Dendritic cell treated with granulocyte-macrophage colony-stimulating factor and Interleukin-4, amounts not matched to agents 40 ng/mL and 50 ng/mL, for 4 days (primary cell): ENCODE results near the gene ALKBH5.
"Not testable (repeated sequence)": the region's sequence is repeated elsewhere in the genome, so short reads cannot be mapped to it uniquely, and the experiment has no call there.

Experiments used
- H3K27ac Mint-ChIP-seq: one replicate; pipeline ENCODE4 v1.8.0; 2022; ENCODE audit warnings: mild to moderate bottlenecking, mixed read lengths
- H3K27me3 Mint-ChIP-seq: one replicate; pipeline ENCODE4 v1.8.0; 2022; ENCODE audit warnings: mild to moderate bottlenecking, mixed read lengths
- H3K36me3 Mint-ChIP-seq: one replicate; pipeline ENCODE4 v1.8.0; 2022; ENCODE audit warnings: low read depth, mixed read lengths
- H3K4me1 Mint-ChIP-seq: one replicate; pipeline ENCODE4 v1.8.0; 2022; ENCODE audit warnings: low read depth, mixed read lengths
- H3K4me3 Mint-ChIP-seq: one replicate; pipeline ENCODE4 v1.8.0; 2022; ENCODE audit warnings: mild to moderate bottlenecking, moderate library complexity, mixed read lengths
- H3K9me3 Mint-ChIP-seq: one replicate; pipeline ENCODE4 v1.8.0; 2022; ENCODE audit warnings: mixed read lengths
- intact Hi-C: fragments of 100-400 bp; cut with micrococcal nuclease; formaldehyde crosslinking; loops from one replicate; pipeline ENCODE4 v1.15.0; 2022

Gene ALKBH5

DNA sequence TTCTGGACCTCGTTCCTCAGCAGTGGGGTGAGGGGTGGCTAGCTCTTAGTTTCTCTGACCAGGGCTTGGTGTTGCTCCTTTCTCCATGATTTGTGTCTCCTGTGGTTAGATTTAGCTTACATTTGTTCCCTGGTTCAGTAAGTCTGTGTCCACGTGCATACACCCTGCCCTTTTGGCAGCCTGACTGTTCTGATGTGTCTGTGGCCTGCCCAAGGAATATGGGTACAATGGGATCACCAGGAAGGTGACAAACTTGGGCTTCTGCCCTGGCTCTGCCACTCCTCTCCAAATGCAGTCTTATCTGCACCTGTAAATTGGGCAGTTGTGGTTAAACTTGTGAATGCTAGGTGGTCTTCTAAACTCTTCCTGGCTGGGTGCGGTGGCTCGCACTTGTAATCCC lies 17.5 kb downstream of the ALKBH5 start:
- Mint-ChIP-seq H3K36me3 (peaks cover 95% of the 10 kb centered on the region), H3K27ac (no peak overlapping the region), H3K4me3 (no peak overlapping the region), H3K27me3 (no peaks in the 10 kb centered on the region), H3K4me1 (peaks cover 21% of the 10 kb centered on the region), H3K9me3 (no peaks in the 10 kb centered on the region)
- intact Hi-C loops = no loop called here

DNA sequence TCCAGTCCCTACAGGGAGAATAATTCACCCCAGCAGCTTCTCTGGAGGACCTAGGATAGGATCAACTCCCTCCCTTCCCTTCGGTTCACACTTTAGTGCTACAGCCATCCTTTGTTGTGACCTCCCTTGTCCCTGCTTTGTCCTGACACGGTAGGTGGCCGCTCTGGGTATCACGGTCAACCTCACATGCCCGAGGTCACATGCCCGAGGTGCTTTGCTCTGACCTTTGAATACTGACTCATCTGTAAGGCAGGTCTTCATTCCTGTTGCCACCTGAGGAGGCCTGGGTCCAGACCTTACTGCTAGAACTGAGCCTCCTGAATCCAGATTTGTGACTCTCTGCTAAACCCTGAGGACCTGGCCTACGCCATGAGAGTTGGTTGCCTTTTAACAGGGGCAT lies 19.7 kb downstream of the ALKBH5 start:
- Mint-ChIP-seq H3K4me3 (no peak overlapping the region), H3K36me3 (peaks cover 95% of the 10 kb centered on the region), H3K27ac (no peak overlapping the region), H3K4me1 (peaks cover 10% of the 10 kb centered on the region), H3K27me3 (no peaks in the 10 kb centered on the region), H3K9me3 (no peaks in the 10 kb centered on the region)
- intact Hi-C loops = no loop called here

DNA sequence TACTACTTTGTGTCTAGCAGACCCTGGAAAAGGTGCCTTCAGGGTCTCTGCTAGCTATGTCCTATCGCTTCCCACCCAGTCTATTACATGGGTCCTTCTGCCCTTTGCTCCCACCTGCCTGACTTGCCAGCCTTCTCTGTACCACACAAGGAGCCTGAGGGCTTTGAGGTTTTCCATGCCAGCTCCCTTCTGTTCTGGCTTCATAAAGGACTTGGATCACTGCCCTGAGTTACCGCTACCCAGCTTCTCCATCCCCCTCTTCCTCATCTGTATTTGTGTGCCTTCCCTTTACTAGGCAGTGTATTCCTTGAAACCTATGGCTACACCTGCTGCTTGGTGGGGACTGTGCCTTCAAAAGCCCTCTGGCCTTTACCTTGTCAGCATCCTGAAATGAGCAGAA lies 22.2 kb downstream of the ALKBH5 start:
- no peaks in the 10 kb centered on the region for H3K9me3 Mint-ChIP-seq
- peaks cover 8% of the 10 kb centered on the region for H3K4me1 Mint-ChIP-seq
- peaks cover 96% of the 10 kb centered on the region for H3K36me3 Mint-ChIP-seq
- H3K4me3 Mint-ChIP-seq = no peak overlapping the region
- intact Hi-C loops = no loop called here
- peak overlapping the region; percentile 40 for H3K27ac Mint-ChIP-seq
- H3K27me3 Mint-ChIP-seq = no peaks in the 10 kb centered on the region

DNA sequence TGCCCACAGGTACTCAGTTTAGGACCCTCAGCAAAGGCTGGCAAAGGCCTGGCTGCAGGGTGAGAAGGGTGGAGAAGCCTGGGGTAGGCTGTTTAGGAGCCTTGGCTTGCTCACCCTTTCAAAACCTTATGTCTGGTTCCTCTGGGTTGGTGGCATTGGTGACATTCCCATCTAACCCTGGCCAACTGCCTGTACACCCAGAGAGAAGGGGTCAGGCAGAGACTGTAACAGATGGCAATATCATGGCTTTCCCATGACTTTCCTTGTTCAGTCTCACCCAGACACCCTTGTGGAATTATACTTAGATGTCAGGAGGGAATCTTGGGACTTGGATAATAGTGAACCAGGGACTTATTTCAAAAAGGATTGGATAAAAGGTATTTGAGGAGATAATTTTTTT lies 23.3 kb downstream of the ALKBH5 start:
- peaks cover 8% of the 10 kb centered on the region for H3K4me1 Mint-ChIP-seq

DNA sequence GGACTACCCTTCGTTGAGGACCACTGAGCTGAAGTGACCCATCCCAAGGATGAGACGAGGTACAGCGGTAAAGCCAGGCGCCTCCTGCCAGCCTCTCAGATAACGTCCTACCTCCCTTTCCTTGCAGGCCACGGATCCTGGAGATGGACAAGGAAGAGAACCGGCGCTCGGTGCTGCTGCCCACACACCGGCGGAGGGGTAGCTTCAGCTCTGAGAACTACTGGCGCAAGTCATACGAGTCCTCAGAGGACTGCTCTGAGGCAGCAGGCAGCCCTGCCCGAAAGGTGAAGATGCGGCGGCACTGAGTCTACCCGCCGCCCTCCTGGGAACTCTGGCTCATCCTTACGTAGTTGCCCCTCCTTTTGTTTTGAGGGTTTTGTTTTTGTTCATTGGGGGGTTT lies 24.5 kb downstream of the ALKBH5 start:
- Mint-ChIP-seq H3K27me3 (no peaks in the 10 kb centered on the region), H3K27ac (no peak overlapping the region), H3K36me3 (peaks cover 87% of the 10 kb centered on the region), H3K4me1 (peaks cover 8% of the 10 kb centered on the region), H3K4me3 (no peak overlapping the region), H3K9me3 (no peaks in the 10 kb centered on the region)
- intact Hi-C loops = no loop called here

More for the DNA sequence above, 23.3 kb downstream of the ALKBH5 start:
- H3K4me3 Mint-ChIP-seq = no peak overlapping the region
- no peaks in the 10 kb centered on the region for H3K27me3 Mint-ChIP-seq
- peaks cover 95% of the 10 kb centered on the region for H3K36me3 Mint-ChIP-seq
- H3K9me3 Mint-ChIP-seq = no peaks in the 10 kb centered on the region
- intact Hi-C loops = no loop called here
- H3K27ac Mint-ChIP-seq = peak overlapping the region; percentile 40

DNA sequence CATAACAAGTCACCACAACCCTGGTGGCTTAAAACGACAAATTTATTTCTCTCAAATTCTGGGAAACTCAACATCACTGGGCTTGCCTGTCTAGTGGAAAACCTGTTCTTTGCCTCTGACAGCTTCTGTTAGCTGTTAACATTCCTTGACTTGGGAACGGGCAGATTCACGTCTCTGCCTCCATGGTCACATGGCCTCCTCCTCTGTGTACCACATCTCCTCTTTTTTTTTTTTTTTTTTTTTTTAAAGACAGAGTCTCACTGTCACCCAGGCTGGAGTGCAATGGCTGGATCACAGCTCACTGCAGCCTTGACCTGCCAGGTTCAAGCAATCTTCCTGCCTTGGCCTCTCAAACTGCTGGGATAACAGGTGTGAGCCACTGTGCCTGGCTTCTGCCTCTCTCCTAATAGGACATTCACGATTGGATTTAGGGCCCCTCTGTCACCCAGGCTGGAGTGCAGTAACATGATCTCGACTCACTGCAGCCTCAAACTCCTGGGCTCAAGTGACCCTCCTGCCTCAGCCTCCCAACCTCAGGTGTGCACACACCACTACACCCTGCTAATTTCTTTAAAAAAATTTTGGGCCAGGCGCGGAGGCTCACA lies 30.1 kb downstream of the ALKBH5 start:
- Mint-ChIP-seq H3K4me1 (peaks cover 1% of the 10 kb centered on the region), H3K4me3 (no peak overlapping the region), H3K9me3 (no peaks in the 10 kb centered on the region), H3K27me3 (peaks cover 2% of the 10 kb centered on the region), H3K27ac (no peak overlapping the region), H3K36me3 (peaks cover 31% of the 10 kb centered on the region)
- intact Hi-C loops = no loop called here

DNA sequence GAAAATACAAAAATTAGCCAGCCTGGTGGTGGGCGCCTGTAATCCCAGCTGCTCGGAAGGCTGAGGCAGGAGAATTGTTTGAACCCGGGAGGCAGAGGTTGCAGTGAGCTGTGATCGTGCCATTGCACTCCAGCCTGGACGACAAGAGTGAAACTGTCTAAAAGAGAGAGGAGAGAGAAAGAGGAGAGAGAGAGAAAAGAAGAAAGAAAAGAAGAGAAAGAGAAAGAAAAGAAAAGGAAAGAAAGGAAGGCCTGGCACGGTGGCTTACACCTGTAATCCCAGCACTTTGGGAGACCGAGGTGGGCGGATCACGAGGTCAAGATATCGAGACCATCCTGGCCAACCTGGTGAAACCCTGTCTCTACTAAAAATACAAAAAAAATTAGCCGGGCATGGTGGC lies 33.3 kb downstream of the ALKBH5 start:
- H3K4me3 Mint-ChIP-seq, H3K27me3 Mint-ChIP-seq, intact Hi-C loops, H3K36me3 Mint-ChIP-seq, H3K27ac Mint-ChIP-seq, H3K9me3 Mint-ChIP-seq: not testable (repeated sequence)
- H3K4me1 Mint-ChIP-seq = peaks cover 16% of the 10 kb centered on the region

DNA sequence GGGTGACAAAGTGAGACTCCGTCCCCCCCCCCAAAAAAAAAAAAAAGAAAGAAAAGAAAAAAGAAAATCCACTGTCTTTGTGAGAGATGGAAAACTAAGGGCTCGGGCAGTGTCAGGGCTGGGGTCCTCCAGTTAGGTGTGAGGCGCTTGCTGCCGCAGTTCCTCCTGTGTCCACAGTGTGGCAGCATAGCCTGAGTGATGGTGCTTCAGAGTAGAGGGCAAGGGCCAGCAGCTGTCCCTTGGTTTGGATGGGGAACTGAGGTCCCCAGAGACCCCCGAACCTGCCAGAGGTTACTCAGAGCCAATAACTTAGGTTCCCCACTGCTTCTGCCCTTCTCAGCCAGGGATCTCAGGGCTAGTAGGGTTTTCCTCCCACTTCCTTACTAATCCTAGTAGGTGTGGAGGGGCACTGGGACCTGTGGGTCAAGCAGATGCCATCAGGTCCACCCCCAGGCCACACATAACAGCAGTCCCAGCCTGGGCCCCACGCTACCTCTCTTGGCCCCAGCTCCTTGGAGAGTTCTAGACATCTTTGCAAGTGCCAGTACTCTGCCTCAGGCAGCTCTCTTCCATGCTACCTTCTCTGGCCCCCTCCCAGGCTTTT lies 33.9 kb downstream of the ALKBH5 start:
- H3K27me3 Mint-ChIP-seq = peaks cover 2% of the 10 kb centered on the region
- peak overlapping the region; percentile 30 for H3K27ac Mint-ChIP-seq
- H3K9me3 Mint-ChIP-seq = no peaks in the 10 kb centered on the region
- peaks cover 16% of the 10 kb centered on the region for H3K4me1 Mint-ChIP-seq
- H3K4me3 Mint-ChIP-seq = no peak overlapping the region
- intact Hi-C loops = no loop called here
- H3K36me3 Mint-ChIP-seq = no peaks in the 10 kb centered on the region

DNA sequence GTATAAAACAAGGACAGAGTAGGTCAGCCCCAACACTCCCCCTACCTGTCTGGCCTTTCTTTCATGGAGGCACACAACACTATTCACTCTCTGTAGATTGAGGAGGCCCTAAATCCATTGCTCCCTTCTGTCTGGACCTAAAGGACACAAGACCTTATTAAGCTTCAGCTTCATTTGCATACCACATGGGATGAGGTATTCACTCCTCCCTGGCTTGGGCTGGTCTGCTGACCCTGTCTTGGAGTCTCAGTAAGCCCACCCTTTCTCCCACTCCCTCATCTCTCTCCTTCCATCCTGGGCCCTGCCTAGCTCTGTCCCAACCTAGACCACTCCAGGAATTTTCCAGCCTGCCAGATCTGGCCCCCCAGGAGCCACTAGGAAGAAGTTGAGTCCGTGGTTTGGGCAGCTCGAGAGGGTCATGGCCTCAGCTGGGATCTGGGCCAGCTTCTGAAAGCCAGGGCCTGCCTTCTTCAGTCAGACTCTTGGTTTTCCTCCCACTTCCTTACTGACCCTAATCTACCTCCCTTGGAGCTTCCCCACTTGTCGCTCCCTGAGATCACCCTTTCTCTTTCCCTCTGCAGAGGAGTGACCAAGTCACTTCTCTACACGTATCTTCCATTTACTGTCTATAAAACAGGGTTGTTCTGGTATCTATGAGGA lies 35.3 kb downstream of the ALKBH5 start:
- no peaks in the 10 kb centered on the region for H3K36me3 Mint-ChIP-seq
- H3K4me1 Mint-ChIP-seq = peaks cover 16% of the 10 kb centered on the region
- peaks cover 2% of the 10 kb centered on the region for H3K27me3 Mint-ChIP-seq
- H3K4me3 Mint-ChIP-seq = no peak overlapping the region
- no peaks in the 10 kb centered on the region for H3K9me3 Mint-ChIP-seq
- H3K27ac Mint-ChIP-seq = peak overlapping the region; percentile 47
- intact Hi-C loops = no loop called here

DNA sequence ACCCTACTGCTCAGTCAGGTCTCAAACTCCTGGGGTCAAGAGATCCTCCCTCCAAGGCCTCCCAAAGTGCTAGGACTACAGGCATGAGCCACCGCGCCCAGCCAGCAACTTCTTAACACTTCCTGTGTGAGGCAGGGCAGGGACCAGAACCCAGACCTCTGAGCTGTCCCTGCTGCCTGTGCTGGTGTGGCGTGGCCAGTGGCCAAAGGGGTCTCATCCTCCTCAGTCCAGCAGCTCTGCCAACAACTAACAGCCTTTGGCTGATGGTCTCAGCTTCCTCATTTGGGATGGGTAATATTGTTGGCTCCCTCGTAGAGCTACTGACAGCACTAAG lies 40.4 kb downstream of the ALKBH5 start:
- intact Hi-C loops = no loop called here
- H3K27me3 Mint-ChIP-seq = peaks cover 5% of the 10 kb centered on the region
- no peaks in the 10 kb centered on the region for H3K9me3 Mint-ChIP-seq
- H3K4me1 Mint-ChIP-seq = peaks cover 42% of the 10 kb centered on the region
- H3K36me3 Mint-ChIP-seq = peaks cover 7% of the 10 kb centered on the region
- H3K4me3 Mint-ChIP-seq = no peak overlapping the region
- H3K27ac Mint-ChIP-seq = no peak overlapping the region

DNA sequence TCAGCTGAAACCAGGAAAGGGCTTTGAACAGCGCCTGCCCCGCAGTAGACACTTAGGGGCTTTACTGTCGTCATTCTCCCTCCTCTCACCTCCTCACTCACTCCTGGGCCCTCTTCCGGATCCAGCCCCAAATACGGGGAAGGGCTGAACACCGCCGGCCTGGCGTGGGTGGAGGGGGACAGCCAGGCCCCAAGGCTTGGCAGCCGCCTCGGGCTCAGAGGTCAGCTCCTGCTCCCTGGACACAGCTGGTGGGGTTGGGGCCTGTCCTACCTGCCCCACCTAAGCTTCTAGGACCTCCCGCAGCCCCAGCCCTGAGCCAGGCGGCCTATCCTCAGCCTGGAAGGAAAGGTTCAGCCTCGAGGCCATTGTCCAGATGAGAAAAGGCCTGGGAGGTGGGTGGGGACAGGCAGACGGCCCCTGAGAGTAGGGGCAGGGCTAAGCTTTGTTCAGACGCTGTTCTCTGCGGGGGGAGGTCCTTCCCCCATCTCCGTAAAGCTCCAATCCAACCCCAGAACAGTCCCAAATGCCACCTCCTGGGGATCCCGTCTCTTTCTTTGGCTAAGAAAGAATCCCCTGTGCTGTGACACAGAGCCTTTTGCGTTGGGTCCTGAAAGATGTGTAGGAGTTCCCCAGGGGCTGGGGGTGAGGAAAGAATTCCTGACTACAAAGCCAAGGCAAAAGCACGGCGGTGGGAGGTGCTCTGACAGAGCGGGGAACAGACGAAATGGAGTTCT lies 40.9 kb downstream of the ALKBH5 start:
- Mint-ChIP-seq H3K27ac (peak overlapping the region; percentile 45), H3K9me3 (no peaks in the 10 kb centered on the region), H3K27me3 (peaks cover 5% of the 10 kb centered on the region), H3K4me3 (peak overlapping the region; percentile 67), H3K4me1 (peaks cover 37% of the 10 kb centered on the region), H3K36me3 (peaks cover 7% of the 10 kb centered on the region)
- intact Hi-C loops = no loop called here

DNA sequence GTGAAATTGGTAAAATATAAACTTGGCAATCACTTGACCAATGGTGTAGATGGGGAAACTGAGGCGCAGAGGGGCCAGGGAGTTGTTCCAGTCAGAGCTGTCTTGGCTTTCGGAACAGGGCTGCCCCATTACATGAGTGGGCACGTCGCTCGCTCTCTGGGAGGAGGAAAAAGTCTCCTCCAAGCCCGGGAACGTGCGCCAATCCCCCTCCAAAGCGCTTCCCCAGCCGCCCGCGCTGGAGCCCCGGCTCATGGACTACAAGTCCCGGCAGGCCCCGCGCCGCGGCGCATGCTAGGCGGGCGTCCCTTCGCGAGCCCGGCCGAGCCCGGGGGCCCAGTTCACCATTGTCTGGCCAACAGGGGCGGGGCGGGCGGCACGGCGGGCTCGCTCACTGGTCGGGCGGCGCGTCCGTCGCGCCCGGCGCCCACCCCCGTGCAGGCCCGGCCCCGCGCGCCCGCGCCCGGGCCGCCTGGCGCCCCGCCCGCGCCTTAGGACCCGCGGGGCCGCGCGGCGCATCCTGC lies 41.6 kb downstream of the ALKBH5 start, which contains the start of gene LLGL1:
Gene LLGL1 (plus strand): TSS at position 515 of the 521 bp plus-strand sequence. CDS start 48 bp downstream, outside the sequence.
- H3K27ac Mint-ChIP-seq = peak within 1 kb of the TSS; percentile 75
- H3K36me3 Mint-ChIP-seq = peaks cover 7% of the 10 kb centered on the region
- intact Hi-C loops = no loop called here
- peaks cover 37% of the 10 kb centered on the region for H3K4me1 Mint-ChIP-seq
- peaks cover 5% of the 10 kb centered on the region for H3K27me3 Mint-ChIP-seq
- peak within 1 kb of the TSS; percentile 80 for H3K4me3 Mint-ChIP-seq
- H3K9me3 Mint-ChIP-seq = no peaks in the 10 kb centered on the region

DNA sequence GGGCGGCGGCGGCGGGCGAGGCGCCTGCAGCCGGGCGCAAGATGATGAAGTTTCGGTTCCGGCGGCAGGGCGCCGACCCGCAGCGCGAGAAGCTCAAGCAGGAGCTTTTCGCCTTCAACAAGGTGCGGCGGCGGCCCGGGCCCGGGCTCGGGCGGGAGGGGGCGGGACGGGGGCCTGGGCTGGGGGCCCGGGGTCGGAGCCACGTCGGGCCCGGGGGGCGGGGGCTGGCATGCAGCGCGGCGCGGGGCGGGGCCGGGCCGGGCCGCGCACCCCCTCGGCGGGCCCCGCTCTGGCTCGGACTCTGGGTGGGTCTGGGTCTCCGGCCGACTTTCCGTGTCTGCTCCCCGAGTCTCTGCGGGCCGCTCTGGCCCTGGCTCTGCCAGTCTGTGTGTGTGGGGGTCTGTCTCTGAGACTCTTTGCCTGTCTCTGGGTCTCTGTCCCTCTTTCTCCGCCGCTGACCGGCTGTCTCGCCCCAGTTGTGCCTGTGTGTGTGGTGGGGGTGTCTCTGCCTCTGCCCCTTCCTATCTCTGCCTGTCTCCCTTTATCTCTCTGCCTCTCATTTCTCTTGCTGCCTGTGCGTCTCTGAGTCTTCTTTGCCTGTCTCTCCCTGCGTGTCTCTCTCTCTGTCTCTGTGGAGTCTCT lies 42.1 kb downstream of the ALKBH5 start:
- Mint-ChIP-seq H3K36me3 (peaks cover 7% of the 10 kb centered on the region), H3K27me3 (peaks cover 5% of the 10 kb centered on the region), H3K4me1 (peaks cover 35% of the 10 kb centered on the region), H3K27ac (peak overlapping the region; percentile 75), H3K9me3 (no peaks in the 10 kb centered on the region), H3K4me3 (peak overlapping the region; percentile 80)
- intact Hi-C loops = no loop called here
